SKM-1 treated with dmso at 0.1 percent for 144 hours (cell line): ENCODE results near the gene SKIC8.

Source experiments
- DNase-seq: peaks from one replicate; lab custom pipeline; 2025; ENCODE audit not compliant: unreplicated experiment; lab: John Stamatoyannopoulos, UW

Gene SKIC8

GRCh38 chr15:78299101-78299930 lies at the start of gene SKIC8:
TSS of gene SKIC8 (minus strand) at chr15:78299609. CDS start at chr15:78295686, 3,923 bp downstream.
- peak; percentile 93 for DNase-seq

- DNase-seq, result no peak
Measured at GRCh38 chr15:78347586-78348543, 48.5 kb upstream of the SKIC8 start.

DNA sequence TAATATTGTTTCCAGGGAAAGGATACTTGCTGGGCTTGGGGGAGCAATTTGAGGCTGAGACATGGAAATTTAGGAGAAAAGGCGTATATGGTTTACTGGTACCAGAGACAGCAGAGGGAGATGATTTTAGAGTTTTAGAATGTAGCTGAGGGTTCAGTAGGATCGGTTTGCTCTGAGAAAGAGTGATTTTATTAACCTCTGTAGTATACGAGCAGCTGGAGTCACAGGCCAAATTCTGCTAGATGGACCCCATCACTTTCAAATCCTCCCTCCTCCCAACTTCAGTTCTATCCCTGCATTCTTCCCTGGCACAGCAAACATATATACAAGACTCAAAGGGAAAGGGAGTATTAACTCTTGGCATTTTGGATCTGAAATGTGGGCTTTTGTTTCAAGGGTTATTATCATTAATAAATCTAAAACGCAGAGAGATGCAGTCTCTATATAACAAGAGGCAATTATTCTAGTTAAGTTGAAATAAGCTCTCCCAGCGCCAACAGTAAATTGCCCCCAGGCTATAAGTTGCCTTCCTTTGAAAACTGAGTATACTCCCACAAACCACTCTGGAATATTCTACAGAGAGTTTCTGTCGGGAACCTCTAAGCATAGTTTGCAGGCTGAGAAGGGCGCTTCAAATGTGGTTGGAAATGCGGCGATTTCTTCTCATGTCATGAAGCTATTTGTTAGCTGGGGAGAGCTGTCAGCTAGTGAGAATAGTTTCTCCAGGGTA lies 46.2 kb upstream of the SKIC8 start:
- DNase-seq, result no peak

DNA sequence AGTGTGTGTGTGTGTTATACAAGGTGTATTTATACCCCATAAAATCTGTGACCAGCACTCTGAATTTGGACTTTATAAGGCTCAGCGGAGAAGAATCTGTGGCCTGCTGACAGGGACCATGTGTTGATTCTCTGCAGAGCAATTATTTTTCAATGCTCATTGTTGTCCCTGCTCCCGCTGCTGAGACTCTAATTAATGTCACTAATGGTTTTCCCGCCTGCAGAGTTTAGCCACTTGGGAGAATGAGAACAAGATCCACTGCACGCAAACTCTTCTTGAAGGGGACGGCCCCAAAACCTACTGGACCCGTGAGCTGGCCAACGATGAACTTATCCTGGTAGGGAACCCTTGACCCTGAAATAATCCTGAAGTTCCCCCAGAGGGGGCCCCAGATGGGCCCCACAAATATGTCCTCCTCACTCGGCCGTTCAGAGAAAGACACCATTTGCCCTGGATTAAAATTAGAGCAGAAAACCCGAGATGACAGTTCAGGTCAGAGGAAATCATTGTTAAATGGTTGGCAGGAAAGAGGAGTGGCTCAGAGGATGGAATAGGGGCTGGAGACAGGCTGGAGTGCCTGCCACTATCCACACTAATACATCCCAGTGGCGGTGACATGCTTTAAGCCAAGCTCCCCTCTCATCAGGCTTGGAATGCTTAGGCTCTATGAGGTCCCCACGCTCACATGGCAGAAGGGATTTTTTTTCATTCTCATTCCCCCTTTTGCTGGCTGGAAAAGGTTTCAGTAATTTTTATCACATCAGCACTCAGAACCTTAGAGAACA lies 44.1 kb upstream of the SKIC8 start:
- no peak for DNase-seq

DNA sequence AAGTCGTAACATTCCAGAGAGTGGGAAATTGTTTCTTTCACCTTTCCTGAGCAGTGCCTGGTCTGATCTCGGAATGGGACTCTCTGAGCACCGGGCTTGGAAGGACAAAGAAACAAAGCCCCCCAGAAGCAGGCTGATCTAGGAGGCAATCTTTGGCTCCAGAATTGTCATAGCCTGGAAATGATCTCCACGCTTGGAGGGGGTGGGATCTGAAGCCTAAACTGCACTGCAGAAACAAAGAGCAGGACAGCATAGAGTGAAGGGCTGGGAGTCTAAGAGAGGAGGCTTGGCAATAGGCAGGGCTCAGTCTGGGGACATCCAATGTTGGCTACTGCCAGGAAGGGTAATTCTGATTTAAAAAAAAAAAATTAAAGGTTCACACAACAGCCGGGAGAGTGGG lies 42.6 kb upstream of the SKIC8 start:
- DNase-seq, result no peak

GRCh38 chr15:78341057-78341987 lies 41.9 kb upstream of the SKIC8 start:
- DNase-seq, result no peak

GRCh38 chr15:78340231-78341056 lies 41.0 kb upstream of the SKIC8 start, which contains the start of gene CRABP1:
TSS of gene CRABP1 (plus strand) at chr15:78340353. CDS start at chr15:78340429, 76 bp downstream.
- no peak for DNase-seq

DNA sequence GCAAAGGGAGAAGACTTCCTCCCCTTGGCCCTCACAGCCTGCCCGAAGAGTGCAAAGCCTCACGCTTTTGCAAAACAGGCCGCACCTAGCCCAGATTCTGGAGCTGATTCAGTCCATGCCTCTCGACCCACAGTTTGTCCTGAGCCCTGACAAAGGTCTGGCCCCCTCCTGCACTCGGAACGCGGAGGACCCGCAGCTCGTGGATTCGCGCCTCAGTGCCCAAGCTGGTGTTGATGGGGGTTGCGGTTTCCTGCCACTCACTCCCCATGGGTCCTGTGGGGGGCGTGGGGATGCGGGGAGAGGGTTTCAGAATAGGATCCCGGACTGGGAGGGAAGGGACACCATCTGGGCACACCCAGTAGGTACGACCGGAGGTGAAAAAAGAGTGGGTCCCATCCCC lies 40.1 kb upstream of the SKIC8 start:
- no peak for DNase-seq

DNA sequence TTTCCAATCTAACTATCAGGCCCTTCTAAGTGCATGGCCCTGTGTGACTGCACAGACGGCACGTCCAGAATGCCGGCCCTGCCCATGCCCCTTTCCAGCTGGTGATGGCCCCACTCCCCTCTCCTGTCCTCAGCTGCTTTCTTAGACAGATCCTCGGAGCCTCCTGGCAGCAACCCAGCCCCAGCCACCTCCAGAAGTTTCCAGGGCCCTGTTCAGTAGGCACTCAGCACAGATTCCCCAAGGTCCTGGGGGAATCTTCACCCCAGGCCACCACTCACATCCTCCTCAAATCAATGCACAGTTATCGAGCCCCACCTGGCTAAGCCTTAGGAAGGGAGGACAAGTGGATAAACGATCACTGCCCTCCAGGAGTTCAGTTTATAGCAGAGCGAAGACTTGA lies 39.4 kb upstream of the SKIC8 start:
- DNase-seq, result no peak

- DNase-seq, result no peak
Measured at GRCh38 chr15:78335985-78336384, 36.6 kb upstream of the SKIC8 start.

DNA sequence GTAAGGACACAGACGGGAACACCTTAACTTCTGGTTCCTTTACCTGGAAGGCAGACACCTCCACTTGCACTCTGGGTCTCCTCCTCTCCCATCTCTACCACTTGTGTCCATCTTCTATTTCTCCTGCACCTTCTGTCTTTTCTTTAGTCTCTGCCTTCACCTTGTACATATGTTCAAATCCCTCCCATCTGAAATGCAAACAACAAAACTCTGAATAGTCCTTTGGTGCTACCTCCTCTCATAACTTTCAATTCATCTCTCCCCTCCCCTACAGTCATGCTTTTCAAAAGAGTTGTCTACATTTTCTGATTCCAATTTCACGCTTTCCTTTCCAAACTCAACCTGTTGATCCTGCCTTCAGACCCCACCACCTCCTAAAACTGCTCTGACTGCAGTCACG lies 35.4 kb upstream of the SKIC8 start:
- no peak for DNase-seq

GRCh38 chr15:78329625-78330024 lies 30.2 kb upstream of the SKIC8 start:
- no peak for DNase-seq

DNA sequence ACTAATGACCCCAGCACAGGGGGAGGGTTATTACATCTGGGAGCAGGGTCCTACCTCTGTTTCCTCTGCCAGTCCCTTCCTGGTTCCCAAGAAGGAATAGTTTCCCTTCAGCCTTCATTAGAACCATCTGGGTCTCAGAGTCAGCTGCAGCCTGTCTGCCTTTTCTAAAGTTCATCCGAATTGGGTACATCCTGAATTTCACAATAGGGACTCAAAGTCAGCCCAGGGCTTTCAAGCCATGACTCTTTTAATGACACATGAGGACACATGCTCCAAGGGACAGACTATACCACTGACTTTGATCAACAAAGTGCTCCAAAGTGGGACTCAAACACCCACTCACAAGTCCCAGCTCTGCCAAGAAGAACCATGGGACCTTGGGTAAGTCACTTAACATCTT lies 28.1 kb upstream of the SKIC8 start:
- DNase-seq, result no peak

DNA sequence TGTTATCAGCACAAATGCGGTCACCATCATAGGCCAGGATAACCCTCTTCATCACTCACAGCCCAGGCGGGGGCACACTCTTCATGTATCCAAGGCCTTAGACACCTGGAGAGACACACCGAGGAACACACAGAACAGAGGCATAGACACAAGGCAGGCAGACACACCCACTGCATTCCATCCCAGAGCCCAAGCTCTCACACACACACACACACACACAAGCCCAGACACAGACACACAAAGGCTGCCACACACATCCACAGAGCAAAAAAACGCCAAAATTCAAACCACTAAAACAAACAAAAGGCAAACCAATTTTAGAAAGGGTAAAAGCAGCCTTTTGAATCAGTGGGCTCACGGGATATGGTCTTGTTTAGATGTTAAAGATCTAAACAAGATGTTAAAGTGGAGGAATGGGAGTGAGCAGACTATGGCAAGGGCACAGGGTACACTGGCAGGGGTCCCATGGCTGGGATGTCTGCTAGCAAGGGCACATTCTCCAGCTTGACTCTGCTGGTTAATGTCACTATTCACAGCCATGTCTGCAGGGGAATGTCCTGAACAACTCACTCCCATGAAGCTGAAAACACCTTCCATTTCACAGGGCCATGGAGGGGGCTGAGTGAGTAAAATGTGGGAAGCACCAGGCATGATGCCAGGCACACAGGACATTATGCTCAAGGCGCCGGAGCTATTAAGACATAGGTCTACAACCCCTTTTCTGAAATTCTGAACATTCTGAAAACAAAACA lies 25.9 kb upstream of the SKIC8 start:
- DNase-seq, result no peak

- DNase-seq, result no peak
Measured at GRCh38 chr15:78324144-78324543, 24.7 kb upstream of the SKIC8 start.

DNA sequence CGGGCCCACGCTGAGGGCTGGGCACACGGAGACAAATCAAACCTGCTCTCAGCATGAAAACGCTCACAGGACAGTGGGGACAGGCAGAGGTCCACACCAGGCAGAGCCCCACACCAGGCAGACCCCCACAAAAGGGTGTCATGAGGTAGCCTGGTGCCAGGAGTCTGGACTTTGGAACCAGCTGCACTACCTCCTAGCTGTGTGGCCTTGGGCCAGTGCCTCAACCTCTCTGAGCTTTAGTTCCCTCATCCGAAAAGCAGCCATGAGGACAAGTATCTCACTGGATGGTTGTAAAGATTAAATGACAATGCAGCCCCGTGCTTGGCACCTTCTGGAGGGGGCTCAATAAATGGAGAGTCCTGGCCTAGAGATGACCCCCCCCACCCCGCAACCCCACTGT lies 24.3 kb upstream of the SKIC8 start:
- no peak for DNase-seq

GRCh38 chr15:78322724-78323521 lies 23.5 kb upstream of the SKIC8 start:
- DNase-seq, result no peak
